Measurements from ENCODE around the gene IMMP2L.

DNA sequence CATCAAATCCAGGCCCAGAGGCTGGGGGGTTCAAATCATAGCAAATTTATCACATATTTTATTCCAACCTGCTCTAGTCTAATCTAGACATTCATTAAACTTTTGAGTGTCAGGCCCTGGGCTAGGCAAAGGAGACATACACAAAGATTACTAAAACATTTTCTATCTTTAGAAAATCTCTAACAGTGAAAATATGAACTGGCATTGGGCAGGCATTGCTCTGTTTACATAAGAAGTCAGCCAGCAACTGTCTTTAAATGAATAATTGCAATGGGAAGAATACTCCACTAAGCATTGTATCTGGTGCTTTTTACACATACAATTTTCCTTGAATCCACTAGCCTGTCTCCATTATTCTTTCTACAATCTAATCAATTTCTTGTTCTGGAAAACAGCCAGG is 693.8 kb downstream of the IMMP2L start:
- TF ChIP-seq SP2 (IDR thresholded peaks at IDR 0.05; ENCODE audit: low read length) (no peak), SP1 (IDR thresholded peaks at IDR 0.05; ENCODE audit: low read depth, low read length) (no peak), SIN3A (conservative IDR thresholded peaks at IDR 0.05 in 1 of 2, IDR thresholded peaks at IDR 0.05 in 1 of 2; ENCODE audit: low read depth in 1 of 2, low read length in 2 of 2) (no peak), SRF (IDR thresholded peaks at IDR 0.05; ENCODE audit: low read depth, low read length) (no peak), JUND (IDR thresholded peaks at IDR 0.05; ENCODE audit: low read length) (no peak), POLR2A (IDR thresholded peaks at IDR 0.05; ENCODE audit: control extremely low read depth in 1 of 2, low read depth in 2 of 2, low read length in 2 of 2) (no peak), EZH2 (IDR thresholded peaks at IDR 0.05; ENCODE audit: low read depth, low read length, severe bottlenecking) (no peak), EP300 (IDR thresholded peaks at IDR 0.05; ENCODE audit: borderline replicate concordance in 1 of 2, low read depth in 2 of 2, low read length in 2 of 2) (no peak), RFX5 (IDR thresholded peaks at IDR 0.05; ENCODE audit: borderline replicate concordance, low read depth, low read length) (no peak)
- TF ChIP-seq, protein P1, sequence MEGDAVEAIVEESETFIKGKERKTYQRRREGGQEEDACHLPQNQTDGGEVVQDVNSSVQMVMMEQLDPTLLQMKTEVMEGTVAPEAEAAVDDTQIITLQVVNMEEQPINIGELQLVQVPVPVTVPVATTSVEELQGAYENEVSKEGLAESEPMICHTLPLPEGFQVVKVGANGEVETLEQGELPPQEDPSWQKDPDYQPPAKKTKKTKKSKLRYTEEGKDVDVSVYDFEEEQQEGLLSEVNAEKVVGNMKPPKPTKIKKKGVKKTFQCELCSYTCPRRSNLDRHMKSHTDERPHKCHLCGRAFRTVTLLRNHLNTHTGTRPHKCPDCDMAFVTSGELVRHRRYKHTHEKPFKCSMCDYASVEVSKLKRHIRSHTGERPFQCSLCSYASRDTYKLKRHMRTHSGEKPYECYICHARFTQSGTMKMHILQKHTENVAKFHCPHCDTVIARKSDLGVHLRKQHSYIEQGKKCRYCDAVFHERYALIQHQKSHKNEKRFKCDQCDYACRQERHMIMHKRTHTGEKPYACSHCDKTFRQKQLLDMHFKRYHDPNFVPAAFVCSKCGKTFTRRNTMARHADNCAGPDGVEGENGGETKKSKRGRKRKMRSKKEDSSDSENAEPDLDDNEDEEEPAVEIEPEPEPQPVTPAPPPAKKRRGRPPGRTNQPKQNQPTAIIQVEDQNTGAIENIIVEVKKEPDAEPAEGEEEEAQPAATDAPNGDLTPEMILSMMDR (IDR thresholded peaks at IDR 0.05; ENCODE audit: control extremely low read depth in 1 of 3, insufficient read depth in 1 of 3, low read depth in 1 of 3, low read length in 3 of 3), result no peak

Measured in H1 (cell line).